ENCODE results near the gene BAX. TPM values are rescaled to one million over a fixed set of nuclear protein-coding genes. Genes with fewer than 3 reads are reported as not detected.
A peak's percentile ranks its signal among the peaks of the same experiment; 100 is the strongest.

BAX gene
- total RNA-seq (2021) (346 to 387 TPM (median 351 TPM) in 3 replicates), Bru-seq, nascent RNA (percentile 85 among the genes with signal in this experiment)
- long read RNA-seq, experiment 1, transcript BAX-202 (6 exons, 793 nt), result major isoform, 222 of 417 reads
- long read RNA-seq, experiment 1, transcript BAX-208 (3 exons, 488 nt), result minor isoform, 6 of 417 reads
- long read RNA-seq, experiment 1, transcript BAX-207 (5 exons, 1,346 nt), result minor isoform, 16 of 417 reads
- long read RNA-seq, experiment 1, transcript BAX-201 (5 exons, 1,358 nt), result minor isoform, 42 of 417 reads
- long read RNA-seq, experiment 1, partial matches to known transcripts, result 49 of 417 reads
- long read RNA-seq, experiment 1, other reads (novel, unspliced or antisense), result 67 of 417 reads
- long read RNA-seq, experiment 2, transcript BAX-207 (5 exons, 1,346 nt), result minor isoform, 26 of 491 reads
- long read RNA-seq, experiment 2, transcript BAX-203 (5 exons, 433 nt), result minor isoform, 12 of 491 reads
- long read RNA-seq, experiment 2, transcript BAX-201 (5 exons, 1,358 nt), result minor isoform, 15 of 491 reads
- long read RNA-seq, experiment 2, transcript BAX-202 (6 exons, 793 nt), result major isoform, 257 of 491 reads
- long read RNA-seq, experiment 2, partial matches to known transcripts, result 74 of 491 reads
- long read RNA-seq, experiment 2, other reads (novel, unspliced or antisense), result 90 of 491 reads
- long read RNA-seq, experiment 3, transcript BAX-202 (6 exons, 793 nt), result major isoform, 8 of 23 reads
- long read RNA-seq, experiment 3, partial matches to known transcripts, result 2 of 23 reads
- long read RNA-seq, experiment 3, other reads (novel, unspliced or antisense), result 7 of 23 reads

DNA sequence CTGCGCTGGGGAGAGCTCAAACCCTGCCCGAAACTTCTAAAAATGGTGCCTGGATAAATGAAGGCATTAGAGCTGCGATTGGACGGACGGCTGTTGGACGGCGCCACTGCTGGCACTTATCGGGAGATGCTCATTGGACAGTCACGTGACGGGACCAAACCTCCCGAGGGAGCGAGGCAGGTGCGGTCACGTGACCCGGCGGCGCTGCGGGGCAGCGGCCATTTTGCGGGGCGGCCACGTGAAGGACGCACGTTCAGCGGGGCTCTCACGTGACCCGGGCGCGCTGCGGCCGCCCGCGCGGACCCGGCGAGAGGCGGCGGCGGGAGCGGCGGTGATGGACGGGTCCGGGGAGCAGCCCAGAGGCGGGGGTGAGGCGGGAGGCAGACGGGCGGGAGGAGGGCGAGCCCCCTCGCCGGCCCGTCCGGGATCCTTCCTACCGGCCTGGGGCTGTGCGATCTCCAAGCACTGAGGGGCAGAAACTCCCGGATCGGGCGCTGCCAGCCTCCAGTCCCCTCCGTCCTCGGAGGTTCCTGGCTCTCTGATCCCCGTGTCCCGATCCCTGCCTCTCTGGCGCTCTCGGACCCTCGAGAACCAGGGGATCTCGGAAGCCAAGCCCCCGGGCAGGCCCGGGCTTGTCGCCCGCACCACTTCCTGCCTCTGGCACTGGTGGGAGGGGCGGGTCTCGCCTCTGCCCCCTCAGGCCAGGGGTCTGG lies at the start of gene BAX:
TSS of gene BAX (plus strand) at position 281 of the 713 bp plus-strand sequence. CDS start at position 335, 54 bp downstream.
- ATAC-seq, result peak; percentile 81
- Mint-ChIP-seq H3K27me3 (ENCODE audit: low read depth) (peaks cover 15% of the 10 kb centered on the region), H3K36me3 (peaks cover 37% of the 10 kb centered on the region), H3K4me1 (peaks cover 18% of the 10 kb centered on the region), H3K9me3 (no peaks in the 10 kb centered on the region), H3K4me3 (peak within 1 kb of the TSS; percentile 86), H3K27ac (peak within 1 kb of the TSS; percentile 96)
- ChIA-PET CTCF (interaction anchor here (0.6 to 2.1 kb wide), 8 partner anchors 9 to 191 kb away, joined by 3 to 11 read pairs (median 4); partner anchors contain the start of gene RUVBL2), POLR2A (interaction anchor here (0.5 to 1.5 kb wide), 4 partner anchors 12 to 196 kb away, joined by 3 to 5 read pairs (median 4); no protein-coding TSS in a partner anchor)
- peak; percentile 99 for DNase-seq (ENCODE audit: low spot score)
- TF ChIP-seq JUN (CRISPR knock-in tag; IDR thresholded peaks at IDR 0.05) (no peak), TEAD1 (CRISPR knock-in tag; IDR thresholded peaks at IDR 0.05) (peak; percentile 58), CTCF (IDR thresholded peaks at IDR 0.05) (no peak), JAZF1 (CRISPR knock-in tag; IDR thresholded peaks at IDR 0.05) (no peak), SMAD3 (CRISPR knock-in tag; IDR thresholded peaks at IDR 0.05; ENCODE audit: borderline replicate concordance) (no peak), ZNF317 (CRISPR knock-in tag; IDR thresholded peaks at IDR 0.05; ENCODE audit: borderline replicate concordance, low read depth) (no peak), SP1 (CRISPR knock-in tag; conservative IDR thresholded peaks at IDR 0.05) (peak; percentile 65), MAX (CRISPR knock-in tag; IDR thresholded peaks at IDR 0.05) (peak; percentile 88), E2F5 (CRISPR knock-in tag; IDR thresholded peaks at IDR 0.05) (0 out of 2 replicates have a peak, but pooled peaks have one; percentile 65), NR2C2 (CRISPR knock-in tag; IDR thresholded peaks at IDR 0.05) (0 out of 2 replicates have a peak, but pooled peaks have one; percentile 20), ETV6 (CRISPR knock-in tag; IDR thresholded peaks at IDR 0.05) (peak; percentile 65), ZNF138 (CRISPR knock-in tag; conservative IDR thresholded peaks at IDR 0.05) (no peak), ESRRA (CRISPR knock-in tag; IDR thresholded peaks at IDR 0.05; ENCODE audit: borderline replicate concordance) (no peak), MYBL2 (CRISPR knock-in tag; IDR thresholded peaks at IDR 0.05) (0 out of 2 replicates have a peak, but pooled peaks have one; percentile 74), ELF4 (CRISPR knock-in tag; IDR thresholded peaks at IDR 0.05; ENCODE audit: low read depth) (no peak), TP53 (CRISPR knock-in tag; IDR thresholded peaks at IDR 0.05) (peak; percentile 98), AFF4 (CRISPR knock-in tag; IDR thresholded peaks at IDR 0.05; ENCODE audit: borderline replicate concordance) (no peak), FOXK1 (CRISPR knock-in tag; IDR thresholded peaks at IDR 0.05) (peak; percentile 92), OVOL2 (CRISPR knock-in tag; IDR thresholded peaks at IDR 0.05; ENCODE audit: borderline replicate concordance) (no peak), CBFB (CRISPR knock-in tag; IDR thresholded peaks at IDR 0.05; ENCODE audit: low read depth) (no peak)
- TF ChIP-seq, protein P1, sequence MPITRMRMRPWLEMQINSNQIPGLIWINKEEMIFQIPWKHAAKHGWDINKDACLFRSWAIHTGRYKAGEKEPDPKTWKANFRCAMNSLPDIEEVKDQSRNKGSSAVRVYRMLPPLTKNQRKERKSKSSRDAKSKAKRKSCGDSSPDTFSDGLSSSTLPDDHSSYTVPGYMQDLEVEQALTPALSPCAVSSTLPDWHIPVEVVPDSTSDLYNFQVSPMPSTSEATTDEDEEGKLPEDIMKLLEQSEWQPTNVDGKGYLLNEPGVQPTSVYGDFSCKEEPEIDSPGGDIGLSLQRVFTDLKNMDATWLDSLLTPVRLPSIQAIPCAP (CRISPR knock-in tag; IDR thresholded peaks at IDR 0.05), result 0 out of 2 replicates have a peak, but pooled peaks have one; percentile 24
- TF ChIP-seq, protein P2, sequence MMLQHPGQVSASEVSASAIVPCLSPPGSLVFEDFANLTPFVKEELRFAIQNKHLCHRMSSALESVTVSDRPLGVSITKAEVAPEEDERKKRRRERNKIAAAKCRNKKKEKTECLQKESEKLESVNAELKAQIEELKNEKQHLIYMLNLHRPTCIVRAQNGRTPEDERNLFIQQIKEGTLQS (CRISPR knock-in tag; conservative IDR thresholded peaks at IDR 0.05), result no peak
- TF ChIP-seq, protein P3, sequence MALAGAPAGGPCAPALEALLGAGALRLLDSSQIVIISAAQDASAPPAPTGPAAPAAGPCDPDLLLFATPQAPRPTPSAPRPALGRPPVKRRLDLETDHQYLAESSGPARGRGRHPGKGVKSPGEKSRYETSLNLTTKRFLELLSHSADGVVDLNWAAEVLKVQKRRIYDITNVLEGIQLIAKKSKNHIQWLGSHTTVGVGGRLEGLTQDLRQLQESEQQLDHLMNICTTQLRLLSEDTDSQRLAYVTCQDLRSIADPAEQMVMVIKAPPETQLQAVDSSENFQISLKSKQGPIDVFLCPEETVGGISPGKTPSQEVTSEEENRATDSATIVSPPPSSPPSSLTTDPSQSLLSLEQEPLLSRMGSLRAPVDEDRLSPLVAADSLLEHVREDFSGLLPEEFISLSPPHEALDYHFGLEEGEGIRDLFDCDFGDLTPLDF (CRISPR knock-in tag; IDR thresholded peaks at IDR 0.05), result no peak
- TF ChIP-seq, protein P4, sequence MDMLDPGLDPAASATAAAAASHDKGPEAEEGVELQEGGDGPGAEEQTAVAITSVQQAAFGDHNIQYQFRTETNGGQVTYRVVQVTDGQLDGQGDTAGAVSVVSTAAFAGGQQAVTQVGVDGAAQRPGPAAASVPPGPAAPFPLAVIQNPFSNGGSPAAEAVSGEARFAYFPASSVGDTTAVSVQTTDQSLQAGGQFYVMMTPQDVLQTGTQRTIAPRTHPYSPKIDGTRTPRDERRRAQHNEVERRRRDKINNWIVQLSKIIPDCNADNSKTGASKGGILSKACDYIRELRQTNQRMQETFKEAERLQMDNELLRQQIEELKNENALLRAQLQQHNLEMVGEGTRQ (CRISPR knock-in tag; IDR thresholded peaks at IDR 0.05), result peak; percentile 100
